Activated CD8-positive, alpha-beta T cell treated with anti-CD3 and anti-CD28 coated beads for 36 hours (primary cell): ENCODE results near the gene TMEM132D. TPM values are rescaled to one million over a fixed set of nuclear protein-coding genes. Genes with fewer than 3 reads are reported as not detected.

Experiments used
- ATAC-seq: fragments of 200-7000 bp; cut with Tn5 transposase; one replicate; pipeline ENCODE4 v1.10.0; 2021; ENCODE audit warnings: mild to moderate bottlenecking, moderate library complexity
- CTCF ChIA-PET: fragments of 350-600 bp; sonication (Branson Sonifier 250); formaldehyde crosslinking; loops from one replicate; lab custom pipeline; 2021; ENCODE audit warnings: antibody characterized with exemption; lab: Charles Lee
- POLR2A ChIA-PET: fragments of 350-600 bp; sonication (Branson Sonifier 250); formaldehyde crosslinking; loops from one replicate; lab custom pipeline; 2021; ENCODE audit warnings: antibody characterized with exemption; lab: Charles Lee
- DNase-seq: peaks from one replicate; pipeline ENCODE4 v3.0.0-alpha.2; 2020
- H3K27ac Mint-ChIP-seq: one replicate; pipeline ENCODE4 v1.8.0; 2021; ENCODE audit warnings: mild to moderate bottlenecking, mixed read lengths
- H3K27me3 Mint-ChIP-seq: one replicate; pipeline ENCODE4 v1.8.0; 2021; ENCODE audit warnings: mixed read lengths
- H3K36me3 Mint-ChIP-seq: one replicate; pipeline ENCODE4 v1.8.0; 2021; ENCODE audit warnings: low read depth, mixed read lengths
- H3K4me1 Mint-ChIP-seq: one replicate; pipeline ENCODE4 v1.8.0; 2021; ENCODE audit warnings: low read depth, mixed read lengths
- H3K4me3 Mint-ChIP-seq: one replicate; pipeline ENCODE4 v1.8.0; 2021; ENCODE audit warnings: mild to moderate bottlenecking, moderate library complexity, mixed read lengths
- H3K9me3 Mint-ChIP-seq: one replicate; pipeline ENCODE4 v1.8.0; 2021; ENCODE audit warnings: mixed read lengths
- intact Hi-C: fragments of 100-400 bp; cut with micrococcal nuclease; formaldehyde crosslinking; loops from one replicate; pipeline ENCODE4 v1.10.0; 2022
- total RNA-seq, 2 experiments: library from RNA; stranded (reverse); gene quantifications; one replicate each; pipeline ENCODE4 v1.2.3, GENCODE V29; 2021
- TF ChIP-seq, protein P1 (sequence below): fragments of 200-600 bp; IDR thresholded peaks from one replicate; pipeline ENCODE4 v1.8.0; 2022; ENCODE audit warnings: antibody characterized with exemption, mild to moderate bottlenecking

TMEM132D gene
- total RNA-seq, 2 experiments from 2014 or later, result not detected

DNA sequence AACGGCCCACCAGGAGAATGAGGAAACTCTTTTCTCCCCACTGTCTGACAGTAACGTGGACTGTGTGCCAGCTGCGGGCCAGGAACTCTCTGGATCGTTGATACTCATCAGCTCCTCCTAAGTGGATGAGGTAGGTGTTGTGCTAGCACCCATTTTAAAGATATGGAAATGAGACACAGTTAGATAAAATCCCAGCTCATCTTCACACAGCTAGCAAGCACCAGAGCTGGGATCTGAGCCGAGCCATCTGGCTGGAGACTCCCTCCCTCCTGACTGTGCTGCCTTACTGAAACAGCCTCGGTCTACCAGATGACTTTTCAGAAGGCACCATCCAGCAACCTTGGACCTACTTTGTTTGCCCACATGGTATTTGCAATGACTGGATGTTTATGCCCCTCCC, 49.2 kb downstream of the TMEM132D start:
- ChIA-PET CTCF (interaction anchor here (1.1 kb wide), 1 partner anchor 1471 kb away, joined by 3 read pairs; no protein-coding TSS in a partner anchor), POLR2A (no interaction called here)
- Mint-ChIP-seq H3K4me1 (no peaks in the 10 kb centered on the region), H3K27ac (no peak overlapping the region), H3K9me3 (no peaks in the 10 kb centered on the region), H3K27me3 (no peaks in the 10 kb centered on the region), H3K36me3 (no peaks in the 10 kb centered on the region), H3K4me3 (no peak overlapping the region)
- no peak for DNase-seq
- ATAC-seq, result no peak
- intact Hi-C loops, result no loop called here
- TF ChIP-seq, protein P1, sequence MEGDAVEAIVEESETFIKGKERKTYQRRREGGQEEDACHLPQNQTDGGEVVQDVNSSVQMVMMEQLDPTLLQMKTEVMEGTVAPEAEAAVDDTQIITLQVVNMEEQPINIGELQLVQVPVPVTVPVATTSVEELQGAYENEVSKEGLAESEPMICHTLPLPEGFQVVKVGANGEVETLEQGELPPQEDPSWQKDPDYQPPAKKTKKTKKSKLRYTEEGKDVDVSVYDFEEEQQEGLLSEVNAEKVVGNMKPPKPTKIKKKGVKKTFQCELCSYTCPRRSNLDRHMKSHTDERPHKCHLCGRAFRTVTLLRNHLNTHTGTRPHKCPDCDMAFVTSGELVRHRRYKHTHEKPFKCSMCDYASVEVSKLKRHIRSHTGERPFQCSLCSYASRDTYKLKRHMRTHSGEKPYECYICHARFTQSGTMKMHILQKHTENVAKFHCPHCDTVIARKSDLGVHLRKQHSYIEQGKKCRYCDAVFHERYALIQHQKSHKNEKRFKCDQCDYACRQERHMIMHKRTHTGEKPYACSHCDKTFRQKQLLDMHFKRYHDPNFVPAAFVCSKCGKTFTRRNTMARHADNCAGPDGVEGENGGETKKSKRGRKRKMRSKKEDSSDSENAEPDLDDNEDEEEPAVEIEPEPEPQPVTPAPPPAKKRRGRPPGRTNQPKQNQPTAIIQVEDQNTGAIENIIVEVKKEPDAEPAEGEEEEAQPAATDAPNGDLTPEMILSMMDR, result no peak

DNA sequence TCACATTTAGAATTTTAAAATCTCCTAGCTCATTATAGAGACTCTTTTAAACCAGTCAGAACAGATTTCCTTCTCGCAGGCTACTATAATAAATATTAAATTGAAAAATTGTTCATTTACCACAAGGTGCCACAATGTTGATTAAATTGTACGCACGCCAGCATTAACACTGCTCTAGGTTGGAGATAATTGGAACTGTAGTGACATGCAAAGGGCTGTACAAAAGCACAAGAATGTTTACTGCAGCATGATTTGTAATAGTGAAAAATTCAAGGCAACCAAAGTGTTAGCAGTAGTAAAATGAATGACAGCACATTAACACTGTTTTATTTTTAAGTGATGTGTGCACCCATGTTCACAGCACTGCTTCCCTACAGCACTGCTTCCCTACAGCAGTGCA, 52.5 kb downstream of the TMEM132D start:
- CTCF ChIA-PET, result no interaction called here
- TF ChIP-seq, protein P1, result no peak
- Mint-ChIP-seq H3K4me3 (no peak overlapping the region), H3K36me3 (no peaks in the 10 kb centered on the region), H3K27ac (no peak overlapping the region), H3K27me3 (no peaks in the 10 kb centered on the region), H3K4me1 (no peaks in the 10 kb centered on the region), H3K9me3 (no peaks in the 10 kb centered on the region)
- no peak for ATAC-seq
- intact Hi-C loops, result no loop called here
- POLR2A ChIA-PET, result no interaction called here
- no peak for DNase-seq

DNA sequence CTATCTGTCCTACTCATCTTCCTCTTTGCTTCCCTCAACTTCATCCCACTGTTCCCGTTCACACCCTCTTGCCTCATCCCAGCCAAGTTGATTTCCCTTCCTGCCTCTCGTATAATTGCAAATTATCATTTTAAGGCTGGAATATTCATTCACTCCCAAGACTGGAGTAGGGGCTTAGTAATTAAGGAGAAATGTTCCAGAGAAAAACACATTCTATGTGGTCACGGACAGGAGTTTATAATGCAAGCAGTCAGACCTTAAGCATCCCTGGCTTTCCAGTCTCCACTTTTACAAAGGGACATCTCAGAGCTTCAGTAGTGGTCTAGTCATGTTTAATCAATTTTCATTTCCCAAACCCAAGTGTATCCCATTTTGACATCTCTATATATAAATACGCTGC, 54.9 kb downstream of the TMEM132D start:
- DNase-seq, result no peak
- Mint-ChIP-seq H3K27ac (no peak overlapping the region), H3K4me1 (no peaks in the 10 kb centered on the region), H3K4me3 (no peak overlapping the region), H3K36me3 (no peaks in the 10 kb centered on the region), H3K27me3 (no peaks in the 10 kb centered on the region), H3K9me3 (no peaks in the 10 kb centered on the region)
- no peak for ATAC-seq
- CTCF ChIA-PET, result no interaction called here
- TF ChIP-seq, protein P1, result no peak
- POLR2A ChIA-PET, result no interaction called here
- intact Hi-C loops, result no loop called here

- intact Hi-C loops, result no loop called here
- no peak for DNase-seq
- ATAC-seq, result no peak
- Mint-ChIP-seq H3K9me3 (no peaks in the 10 kb centered on the region), H3K27me3 (no peaks in the 10 kb centered on the region), H3K4me1 (no peaks in the 10 kb centered on the region), H3K36me3 (no peaks in the 10 kb centered on the region), H3K27ac (no peak overlapping the region), H3K4me3 (no peak overlapping the region)
- POLR2A ChIA-PET, result no interaction called here
- CTCF ChIA-PET, result no interaction called here
- TF ChIP-seq, protein P1, result no peak
Measured at GRCh38 chr12:129847063-129847462, 56.8 kb downstream of the TMEM132D start.

- Mint-ChIP-seq H3K4me1 (no peaks in the 10 kb centered on the region), H3K27me3 (no peaks in the 10 kb centered on the region), H3K9me3 (no peaks in the 10 kb centered on the region), H3K27ac (no peak overlapping the region), H3K4me3 (no peak overlapping the region), H3K36me3 (no peaks in the 10 kb centered on the region)
- POLR2A ChIA-PET, result no interaction called here
- DNase-seq (no peak), ATAC-seq (no peak)
- intact Hi-C loops, result no loop called here
- CTCF ChIA-PET, result no interaction called here
- TF ChIP-seq, protein P1, result no peak
Measured at GRCh38 chr12:129844662-129845220, 59.1 kb downstream of the TMEM132D start.
